OCI-LY3 (cell line): Measurements from ENCODE around the gene ESYT1.

Experiments used
- CTCF ChIP-seq: fragments of 200-600, 300-600 bp; sonication (generic); IDR thresholded peaks from 2 replicates; pipeline ENCODE4 v1.5.1; 2014; ENCODE audit warnings: antibody characterized with exemption, low read length, low read depth
- EZH2phosphoT487 ChIP-seq: fragments of 200-600 bp; shearing (Covaris generic); IDR thresholded peaks from 2 replicates; pipeline ENCODE4 v1.6.1; 2018; ENCODE audit warnings: antibody characterized with exemption, mixed run types, low read depth

GRCh38 chr12:56145217-56145616 lies 17.1 kb downstream of the ESYT1 start:
- TF ChIP-seq EZH2phosphoT487 (no peak), CTCF (no peak)
